Measurements from ENCODE around the gene ADGRG4. TPM values are rescaled to one million over a fixed set of nuclear protein-coding genes. Genes with fewer than 3 reads are reported as not detected.

Gene ADGRG4
- polyA plus RNA-seq, 2 donors: under 0.01 TPM; not detected in 1

DNA sequence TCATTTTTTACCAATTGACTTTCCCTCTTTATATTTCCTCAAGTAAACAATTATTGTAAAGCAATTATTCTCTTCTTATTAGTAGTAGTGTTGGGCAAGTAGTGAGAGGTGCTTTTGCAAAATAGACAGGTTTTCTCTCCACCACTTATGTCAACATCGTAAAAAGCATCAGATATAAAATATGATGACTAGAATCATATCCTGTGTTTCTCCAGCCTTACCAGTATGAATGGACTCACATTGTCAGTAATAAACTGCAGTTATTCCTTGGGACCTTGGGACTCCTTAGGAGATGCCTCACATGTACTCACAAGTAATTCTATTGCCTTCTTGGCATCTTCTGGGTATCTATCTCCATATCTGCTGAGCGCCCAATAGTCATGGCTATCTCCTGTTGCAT is 146.5 kb downstream of the ADGRG4 start:
- Histone ChIP-seq H3K27me3 (ENCODE audit: control insufficient read depth in 1 of 2, insufficient read depth in 2 of 2, low read length in 2 of 2) (no peaks in the 10 kb centered on the region), H3K36me3 (ENCODE audit: control insufficient read depth in 2 of 2, insufficient read depth in 2 of 2, low read length in 1 of 2) (no peaks in the 10 kb centered on the region), H3K4me3 (ENCODE audit: low read depth in 1 of 2, low read length in 2 of 2) (no peak overlapping the region), H3K4me1 (ENCODE audit: control insufficient read depth in 2 of 2, insufficient read depth in 2 of 2, low read length in 1 of 2) (no peaks in the 10 kb centered on the region), H3K9me3 (ENCODE audit: control insufficient read depth in 2 of 2, insufficient read depth in 1 of 2, low read depth in 1 of 2, low read length in 1 of 2) (no peaks in the 10 kb centered on the region), H3K27ac (ENCODE audit: low read depth in 2 of 2, low read length in 1 of 2) (no peak overlapping the region)
- WGBS, 2 donors: 80 to 94% methylated on average over 2 of the region's 2 CpGs

DNA sequence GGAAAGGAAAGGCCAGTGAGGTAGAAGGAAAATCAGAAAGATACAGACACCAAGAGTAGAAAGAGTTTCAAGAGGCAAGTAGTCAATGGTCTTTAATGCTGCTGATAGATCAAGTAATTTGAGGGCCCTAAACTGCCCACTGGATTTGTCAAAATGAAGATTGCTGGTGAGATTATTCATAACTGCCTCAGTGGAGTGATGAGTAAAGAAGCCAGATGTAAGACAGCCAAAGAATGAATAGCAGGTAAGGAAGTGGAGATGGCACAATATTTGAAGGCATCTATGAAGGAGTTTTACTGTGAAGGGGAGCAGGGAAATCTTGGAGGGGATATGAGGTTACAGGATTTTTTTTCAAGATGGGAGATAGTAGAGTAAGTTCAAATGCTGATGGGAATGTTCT is 147.2 kb downstream of the ADGRG4 start:
- H3K36me3 ChIP-seq (ENCODE audit: control insufficient read depth in 2 of 2, insufficient read depth in 2 of 2, low read length in 1 of 2): no peaks in the 10 kb centered on the region
- no peak overlapping the region for H3K27ac ChIP-seq (ENCODE audit: low read depth in 2 of 2, low read length in 1 of 2)
- no peak overlapping the region for H3K4me3 ChIP-seq (ENCODE audit: low read depth in 1 of 2, low read length in 2 of 2)
- no peaks in the 10 kb centered on the region for H3K4me1 ChIP-seq (ENCODE audit: control insufficient read depth in 2 of 2, insufficient read depth in 2 of 2, low read length in 1 of 2)
- no peaks in the 10 kb centered on the region for H3K27me3 ChIP-seq (ENCODE audit: control insufficient read depth in 1 of 2, insufficient read depth in 2 of 2, low read length in 2 of 2)
- H3K9me3 ChIP-seq (ENCODE audit: control insufficient read depth in 2 of 2, insufficient read depth in 1 of 2, low read depth in 1 of 2, low read length in 1 of 2): no peaks in the 10 kb centered on the region

DNA sequence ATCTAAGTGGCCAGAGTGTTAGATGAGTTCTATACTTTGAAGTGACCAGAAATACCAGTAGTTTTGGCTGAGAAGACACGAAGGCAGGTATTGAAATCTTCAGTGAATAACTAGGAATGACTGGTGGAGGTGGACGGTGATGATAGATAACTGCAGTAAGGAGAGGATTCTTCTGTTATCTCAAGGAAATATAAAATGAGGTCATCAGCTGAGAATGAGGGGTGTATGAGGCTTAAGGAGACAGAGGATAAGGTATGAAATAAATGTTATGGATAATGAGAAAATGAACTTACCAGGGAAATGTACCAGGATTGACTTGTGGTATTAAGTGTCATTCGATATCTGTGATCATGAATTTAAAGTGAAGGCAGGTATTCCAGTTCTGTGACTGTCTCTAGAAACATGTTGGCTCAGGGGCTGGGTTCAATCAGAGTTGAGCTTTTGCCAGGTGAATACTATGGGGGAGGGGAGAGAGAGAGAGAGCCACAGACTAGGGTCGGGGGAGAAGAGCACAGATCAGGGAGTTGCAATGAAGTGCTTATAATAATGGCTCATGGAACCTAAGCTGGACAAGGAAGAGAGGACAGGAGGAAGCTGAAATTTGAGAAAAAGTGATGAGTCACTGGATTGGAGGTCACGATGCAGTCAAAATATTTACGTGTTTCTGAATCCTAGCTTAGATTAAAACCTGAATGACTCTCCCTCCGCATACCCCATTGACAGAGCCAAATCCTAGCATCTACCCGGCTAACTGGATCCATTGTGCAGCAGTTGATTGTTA is 149.5 kb downstream of the ADGRG4 start:
- Histone ChIP-seq H3K27me3 (ENCODE audit: control insufficient read depth in 1 of 2, insufficient read depth in 2 of 2, low read length in 2 of 2) (no peaks in the 10 kb centered on the region), H3K9me3 (ENCODE audit: control insufficient read depth in 2 of 2, insufficient read depth in 1 of 2, low read depth in 1 of 2, low read length in 1 of 2) (no peaks in the 10 kb centered on the region), H3K27ac (ENCODE audit: low read depth in 2 of 2, low read length in 1 of 2) (no peak overlapping the region), H3K4me1 (ENCODE audit: control insufficient read depth in 2 of 2, insufficient read depth in 2 of 2, low read length in 1 of 2) (no peaks in the 10 kb centered on the region), H3K36me3 (ENCODE audit: control insufficient read depth in 2 of 2, insufficient read depth in 2 of 2, low read length in 1 of 2) (no peaks in the 10 kb centered on the region), H3K4me3 (ENCODE audit: low read depth in 1 of 2, low read length in 2 of 2) (no peak overlapping the region)
- WGBS, 2 donors: 46 to 52% methylated on average over 8 of the region's 8 CpGs

GRCh38 chrX:136452614-136453013 is 151.9 kb downstream of the ADGRG4 start:
- Histone ChIP-seq H3K9me3 (ENCODE audit: control insufficient read depth in 2 of 2, insufficient read depth in 1 of 2, low read depth in 1 of 2, low read length in 1 of 2) (no peaks in the 10 kb centered on the region), H3K27me3 (ENCODE audit: control insufficient read depth in 1 of 2, insufficient read depth in 2 of 2, low read length in 2 of 2) (no peaks in the 10 kb centered on the region), H3K4me1 (ENCODE audit: control insufficient read depth in 2 of 2, insufficient read depth in 2 of 2, low read length in 1 of 2) (no peaks in the 10 kb centered on the region), H3K4me3 (ENCODE audit: low read depth in 1 of 2, low read length in 2 of 2) (no peak overlapping the region), H3K27ac (ENCODE audit: low read depth in 2 of 2, low read length in 1 of 2) (no peak overlapping the region), H3K36me3 (ENCODE audit: control insufficient read depth in 2 of 2, insufficient read depth in 2 of 2, low read length in 1 of 2) (no peaks in the 10 kb centered on the region)
- 84 to 85% methylated on average over 5 of the region's 5 CpGs for WGBS, 2 donors

DNA sequence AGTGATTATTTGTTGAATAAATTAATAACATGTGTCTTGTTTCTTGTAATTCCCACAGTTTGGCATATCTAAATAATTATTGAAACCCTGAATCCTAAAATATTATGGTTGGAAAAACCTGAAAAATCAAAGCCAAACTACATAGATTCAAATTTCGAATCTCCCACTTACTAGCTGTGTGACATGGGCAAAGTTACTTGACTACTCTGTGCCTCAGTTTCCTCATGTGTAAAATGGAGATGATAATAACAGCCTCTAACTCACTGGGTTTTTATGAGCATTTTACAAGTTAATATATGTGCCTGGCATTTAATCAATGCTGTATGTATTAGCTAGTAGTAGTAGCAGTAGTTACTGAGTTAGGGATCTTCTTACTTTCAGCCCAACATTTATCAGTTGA is 152.4 kb downstream of the ADGRG4 start:
- Histone ChIP-seq H3K36me3 (ENCODE audit: control insufficient read depth in 2 of 2, insufficient read depth in 2 of 2, low read length in 1 of 2) (no peaks in the 10 kb centered on the region), H3K4me3 (ENCODE audit: low read depth in 1 of 2, low read length in 2 of 2) (no peak overlapping the region), H3K27me3 (ENCODE audit: control insufficient read depth in 1 of 2, insufficient read depth in 2 of 2, low read length in 2 of 2) (no peaks in the 10 kb centered on the region), H3K27ac (ENCODE audit: low read depth in 2 of 2, low read length in 1 of 2) (no peak overlapping the region), H3K9me3 (ENCODE audit: control insufficient read depth in 2 of 2, insufficient read depth in 1 of 2, low read depth in 1 of 2, low read length in 1 of 2) (no peaks in the 10 kb centered on the region), H3K4me1 (ENCODE audit: control insufficient read depth in 2 of 2, insufficient read depth in 2 of 2, low read length in 1 of 2) (no peaks in the 10 kb centered on the region)
- 76 to 83% methylated on average over 1 of the region's 1 CpG for WGBS, 2 donors

DNA sequence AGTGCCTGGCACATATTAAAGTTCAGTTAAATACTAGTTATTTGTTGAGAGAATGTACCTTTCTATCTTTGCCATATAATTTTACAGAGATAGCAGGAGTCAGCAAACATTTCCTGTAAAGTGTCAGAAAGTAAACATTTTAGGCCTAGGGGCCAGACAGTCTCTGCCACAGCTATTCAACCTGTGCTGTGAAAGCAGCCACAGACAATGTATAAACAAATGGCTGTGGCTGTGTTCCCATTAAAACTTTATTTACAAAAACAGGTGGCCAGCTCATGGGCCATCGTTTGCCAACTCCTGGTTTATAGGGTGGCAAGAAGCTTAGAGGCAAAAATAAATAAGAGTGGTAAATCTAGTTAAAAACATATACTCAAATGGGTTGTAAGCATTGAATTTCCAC is 153.0 kb downstream of the ADGRG4 start:
- Histone ChIP-seq H3K4me3 (ENCODE audit: low read depth in 1 of 2, low read length in 2 of 2) (no peak overlapping the region), H3K27me3 (ENCODE audit: control insufficient read depth in 1 of 2, insufficient read depth in 2 of 2, low read length in 2 of 2) (no peaks in the 10 kb centered on the region), H3K36me3 (ENCODE audit: control insufficient read depth in 2 of 2, insufficient read depth in 2 of 2, low read length in 1 of 2) (no peaks in the 10 kb centered on the region), H3K4me1 (ENCODE audit: control insufficient read depth in 2 of 2, insufficient read depth in 2 of 2, low read length in 1 of 2) (no peaks in the 10 kb centered on the region), H3K27ac (ENCODE audit: low read depth in 2 of 2, low read length in 1 of 2) (no peak overlapping the region), H3K9me3 (ENCODE audit: control insufficient read depth in 2 of 2, insufficient read depth in 1 of 2, low read depth in 1 of 2, low read length in 1 of 2) (no peaks in the 10 kb centered on the region)
- WGBS, 2 donors: 37 to 40% methylated on average over 1 of the region's 1 CpG

DNA sequence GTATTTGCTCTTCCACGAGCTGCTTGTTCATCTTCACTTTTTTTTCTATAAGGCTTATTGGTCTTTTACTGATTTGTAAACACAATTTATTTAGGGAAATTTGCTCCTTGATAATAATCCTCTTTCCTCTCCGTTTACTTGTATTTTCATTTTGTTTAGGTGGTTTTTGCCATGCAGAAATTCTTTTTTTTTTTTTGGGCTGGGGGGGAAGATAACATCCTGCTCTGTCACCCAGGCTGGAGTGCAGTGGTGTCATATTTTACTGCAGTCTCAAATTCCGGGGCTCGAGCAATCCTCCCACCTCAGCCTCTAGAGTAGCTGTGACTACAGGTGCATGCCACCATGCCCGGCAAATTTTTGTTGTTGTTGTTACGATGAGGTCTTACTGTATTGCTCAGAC is 155.4 kb downstream of the ADGRG4 start:
- Histone ChIP-seq H3K9me3 (ENCODE audit: control insufficient read depth in 2 of 2, insufficient read depth in 1 of 2, low read depth in 1 of 2, low read length in 1 of 2) (no peaks in the 10 kb centered on the region), H3K27me3 (ENCODE audit: control insufficient read depth in 1 of 2, insufficient read depth in 2 of 2, low read length in 2 of 2) (no peaks in the 10 kb centered on the region), H3K4me1 (ENCODE audit: control insufficient read depth in 2 of 2, insufficient read depth in 2 of 2, low read length in 1 of 2) (no peaks in the 10 kb centered on the region), H3K27ac (ENCODE audit: low read depth in 2 of 2, low read length in 1 of 2) (no peak overlapping the region), H3K4me3 (ENCODE audit: low read depth in 1 of 2, low read length in 2 of 2) (no peak overlapping the region), H3K36me3 (ENCODE audit: control insufficient read depth in 2 of 2, insufficient read depth in 2 of 2, low read length in 1 of 2) (no peaks in the 10 kb centered on the region)
- WGBS, 2 donors: 72 to 78% methylated on average over 6 of the region's 6 CpGs

DNA sequence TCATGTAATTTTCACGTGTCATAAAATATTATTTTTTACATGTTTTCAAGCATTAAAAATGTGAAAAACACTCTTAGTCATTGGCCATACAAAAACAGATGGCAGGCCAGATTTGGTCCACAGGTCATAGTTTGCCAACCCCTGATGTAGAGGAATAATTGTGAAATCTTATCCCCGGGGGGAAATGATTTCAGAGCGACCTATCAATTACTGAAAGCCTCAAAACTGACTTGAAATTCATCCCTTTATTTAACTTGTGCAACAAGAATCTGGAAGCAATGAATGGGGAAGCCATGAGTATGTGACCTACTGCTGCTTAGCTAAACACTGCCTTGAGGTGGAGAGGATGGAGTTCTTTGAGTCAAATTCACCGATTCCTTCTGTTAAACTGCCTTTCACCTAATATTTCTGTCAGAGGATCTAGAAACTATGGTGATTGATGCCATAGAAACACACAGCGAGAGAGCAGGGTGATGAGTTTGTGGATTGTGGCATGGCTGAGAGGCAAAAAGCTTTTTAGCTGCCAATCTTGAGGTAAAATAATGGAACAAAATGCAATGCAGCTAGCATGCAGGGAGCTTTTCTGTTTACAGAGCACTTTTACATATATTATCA is 156.6 kb downstream of the ADGRG4 start:
- Histone ChIP-seq H3K27ac (ENCODE audit: low read depth in 2 of 2, low read length in 1 of 2) (no peak overlapping the region), H3K27me3 (ENCODE audit: control insufficient read depth in 1 of 2, insufficient read depth in 2 of 2, low read length in 2 of 2) (no peaks in the 10 kb centered on the region), H3K4me3 (ENCODE audit: low read depth in 1 of 2, low read length in 2 of 2) (no peak overlapping the region), H3K9me3 (ENCODE audit: control insufficient read depth in 2 of 2, insufficient read depth in 1 of 2, low read depth in 1 of 2, low read length in 1 of 2) (no peaks in the 10 kb centered on the region), H3K4me1 (ENCODE audit: control insufficient read depth in 2 of 2, insufficient read depth in 2 of 2, low read length in 1 of 2) (no peaks in the 10 kb centered on the region), H3K36me3 (ENCODE audit: control insufficient read depth in 2 of 2, insufficient read depth in 2 of 2, low read length in 1 of 2) (no peaks in the 10 kb centered on the region)
- 55 to 65% methylated on average over 5 of the region's 5 CpGs for WGBS, 2 donors

DNA sequence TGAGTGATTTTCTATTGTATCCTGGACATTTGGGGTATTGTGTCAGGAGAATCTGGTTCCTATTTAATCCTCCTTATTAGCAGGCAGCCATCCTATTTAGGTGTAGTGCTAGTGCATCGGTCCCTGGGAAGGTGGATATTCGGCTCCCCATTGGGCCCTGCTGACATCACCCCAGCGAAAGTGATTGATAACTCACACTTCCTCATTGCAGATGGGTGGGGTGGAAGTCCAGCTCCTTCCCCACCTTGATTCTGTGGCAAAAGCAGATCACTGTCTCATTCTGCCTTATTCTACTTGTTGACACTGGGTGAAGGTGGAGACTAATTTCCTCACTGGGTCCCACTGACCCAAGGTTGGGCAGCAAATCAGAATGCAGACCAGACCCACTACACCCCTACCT is 163.8 kb downstream of the ADGRG4 start:
- no peaks in the 10 kb centered on the region for H3K27me3 ChIP-seq (ENCODE audit: control insufficient read depth in 1 of 2, insufficient read depth in 2 of 2, low read length in 2 of 2)
- no peaks in the 10 kb centered on the region for H3K9me3 ChIP-seq (ENCODE audit: control insufficient read depth in 2 of 2, insufficient read depth in 1 of 2, low read depth in 1 of 2, low read length in 1 of 2)
- no peak overlapping the region for H3K27ac ChIP-seq (ENCODE audit: low read depth in 2 of 2, low read length in 1 of 2)
- WGBS, 2 donors: 60 to 80% methylated on average over 3 of the region's 3 CpGs
- no peak overlapping the region for H3K4me3 ChIP-seq (ENCODE audit: low read depth in 1 of 2, low read length in 2 of 2)
- H3K4me1 ChIP-seq (ENCODE audit: control insufficient read depth in 2 of 2, insufficient read depth in 2 of 2, low read length in 1 of 2): no peaks in the 10 kb centered on the region
- no peaks in the 10 kb centered on the region for H3K36me3 ChIP-seq (ENCODE audit: control insufficient read depth in 2 of 2, insufficient read depth in 2 of 2, low read length in 1 of 2)

All from esophagus (tissue), 2 donors.